Trophoblast cell (in vitro differentiated cells and primary cell): ENCODE data around the gene LAMA5.

ENCODE experiments used
- DNase-seq, 2 donors: peaks; one replicate each; pipeline ENCODE4 v3.0.0-alpha.2; 2016
- H2AFZ ChIP-seq: 2 replicates; pipeline ENCODE4 v1.6.1; 2013; ENCODE audit warnings: low read length, moderate library complexity, mild to moderate bottlenecking; ENCODE audit not compliant: insufficient read depth, poor library complexity
- H2AK5ac ChIP-seq: 2 replicates; pipeline ENCODE4 v1.6.1; 2013; ENCODE audit warnings: mild to moderate bottlenecking, low read length
- H2BK120ac ChIP-seq: 2 replicates; pipeline ENCODE4 v1.6.1; 2013; ENCODE audit warnings: low read length, mild to moderate bottlenecking, moderate library complexity; ENCODE audit not compliant: insufficient read depth, poor library complexity
- H2BK12ac ChIP-seq: 2 replicates; pipeline ENCODE4 v1.6.1; 2013; ENCODE audit warnings: mild to moderate bottlenecking, low read length, moderate library complexity
- H2BK5ac ChIP-seq: 2 replicates; pipeline ENCODE4 v1.6.1; 2013; ENCODE audit warnings: low read length, low read depth, moderate library complexity, mild to moderate bottlenecking; ENCODE audit not compliant: poor library complexity
- H3K14ac ChIP-seq: 2 replicates; pipeline ENCODE4 v1.6.1; 2013; ENCODE audit warnings: mild to moderate bottlenecking, low read length
- H3K18ac ChIP-seq: 2 replicates; pipeline ENCODE4 v1.6.1; 2013; ENCODE audit warnings: mild to moderate bottlenecking, low read length
- H3K23ac ChIP-seq: 2 replicates; pipeline ENCODE4 v1.6.1; 2013; ENCODE audit warnings: low read length
- H3K27ac ChIP-seq: 2 replicates; pipeline ENCODE4 v1.5.1; 2013; ENCODE audit warnings: low read depth, mild to moderate bottlenecking, inconsistent platforms, low read length, moderate library complexity
- H3K27me3 ChIP-seq: 2 replicates; pipeline ENCODE4 v1.6.1; 2013; ENCODE audit warnings: inconsistent platforms, mild to moderate bottlenecking, low read length, moderate library complexity; ENCODE audit not compliant: insufficient read depth
- H3K36me3 ChIP-seq, 2 experiments: 1 replicate in 1 of 2; 2 replicates in 1 of 2; pipeline ENCODE4 v1.6.1; 2013; ENCODE audit warnings: low read length in 2 of 2, mild to moderate bottlenecking in 2 of 2, moderate library complexity in 1 of 2; ENCODE audit not compliant: insufficient read depth in 2 of 2, control insufficient read depth in 1 of 2
- H3K4ac ChIP-seq: 2 replicates; pipeline ENCODE4 v1.6.1; 2013; ENCODE audit warnings: low read depth, mild to moderate bottlenecking, low read length, moderate library complexity
- H3K4me1 ChIP-seq, 2 experiments: 1 replicate in 1 of 2; 2 replicates in 1 of 2; pipeline ENCODE4 v1.6.1; 2013; ENCODE audit warnings: low read length in 2 of 2, mild to moderate bottlenecking in 2 of 2, moderate library complexity in 1 of 2; ENCODE audit not compliant: insufficient read depth in 2 of 2, control insufficient read depth in 1 of 2
- H3K4me2 ChIP-seq: 2 replicates; pipeline ENCODE4 v1.6.1; 2013; ENCODE audit warnings: inconsistent platforms, mild to moderate bottlenecking, low read length, moderate library complexity
- H3K4me3 ChIP-seq: 2 replicates; pipeline ENCODE4 v1.5.1; 2013; ENCODE audit warnings: mild to moderate bottlenecking, low read depth, low read length, inconsistent platforms
- H3K79me1 ChIP-seq: one replicate; pipeline ENCODE4 v1.6.1; 2013; ENCODE audit warnings: low read length
- H3K79me2 ChIP-seq: 2 replicates; pipeline ENCODE4 v1.6.1; 2013; ENCODE audit warnings: low read length, mild to moderate bottlenecking; ENCODE audit not compliant: control insufficient read depth, insufficient read depth, poor library complexity
- H3K9ac ChIP-seq: 2 replicates; pipeline ENCODE4 v1.6.1; 2013; ENCODE audit warnings: mild to moderate bottlenecking, low read length
- H3K9me3 ChIP-seq: 2 replicates; pipeline ENCODE4 v1.6.1; 2013; ENCODE audit warnings: low read depth, mild to moderate bottlenecking, control low read depth, inconsistent platforms, low read length; ENCODE audit not compliant: insufficient read depth
- H4K12ac ChIP-seq: 2 replicates; pipeline ENCODE4 v1.6.1; 2013; ENCODE audit warnings: low read depth, mild to moderate bottlenecking, low read length, moderate library complexity
- H4K8ac ChIP-seq: 2 replicates; pipeline ENCODE4 v1.6.1; 2013; ENCODE audit warnings: low read depth, mild to moderate bottlenecking, low read length, moderate library complexity
- H4K91ac ChIP-seq: one replicate; pipeline ENCODE4 v1.6.1; 2013; ENCODE audit warnings: low read depth, mild to moderate bottlenecking, low read length, moderate library complexity
- WGBS: extraction: QIAGEN DNeasy Blood & Tissue Kit; methylation state at CpG from one replicate; pipeline ENCODE4 v1.1.7; 2013; ENCODE audit warnings: missing lambda C conversion rate; ENCODE audit not compliant: insufficient read length, insufficient coverage; ENCODE audit errors: extremely low coverage; 5-methylcytosine and 5-hydroxymethylcytosine counted together

LAMA5 gene

GRCh38 chr20:62301111-62301668 is 65.9 kb downstream of the LAMA5 start:
- no peak overlapping the region for H3K9ac ChIP-seq
- no peak overlapping the region for H2AK5ac ChIP-seq
- H3K14ac ChIP-seq = no peak overlapping the region
- no peak overlapping the region for H2BK120ac ChIP-seq
- no peak overlapping the region for H4K12ac ChIP-seq
- H3K79me2 ChIP-seq = peaks cover 27% of the 10 kb centered on the region
- peaks cover 11% of the 10 kb centered on the region for H3K79me1 ChIP-seq
- no peak for DNase-seq
- no peak overlapping the region for H2BK5ac ChIP-seq
- H3K36me3 ChIP-seq = peaks cover 33 to 34% of the 10 kb centered on the region in 2 experiments
- H3K4me1 ChIP-seq = peaks cover 13 to 20% of the 10 kb centered on the region in 2 experiments
- peaks cover 7% of the 10 kb centered on the region for H3K9me3 ChIP-seq
- no peak overlapping the region for H3K4ac ChIP-seq
- no peak overlapping the region for H3K4me2 ChIP-seq
- WGBS = no CpG with 5 or more reads among the region's 11 CpGs
- no peak overlapping the region for H2BK12ac ChIP-seq
- no peak overlapping the region for H4K8ac ChIP-seq
- H3K23ac ChIP-seq = no peak overlapping the region
- H3K4me3 ChIP-seq = no peak overlapping the region
- no peak overlapping the region for H2AFZ ChIP-seq
- H3K27me3 ChIP-seq = no peaks in the 10 kb centered on the region
- no peak overlapping the region for H3K27ac ChIP-seq
- H3K18ac ChIP-seq = no peak overlapping the region
- no peak overlapping the region for H4K91ac ChIP-seq

GRCh38 chr20:62300319-62300718 is 66.8 kb downstream of the LAMA5 start:
- no CpG with 5 or more reads among the region's 11 CpGs for WGBS
- Histone ChIP-seq H3K4me2 (no peak overlapping the region), H4K91ac (no peak overlapping the region), H3K18ac (no peak overlapping the region), H2BK12ac (no peak overlapping the region), H2BK120ac (no peak overlapping the region), H3K23ac (no peak overlapping the region), H3K79me2 (peaks cover 24% of the 10 kb centered on the region), H2BK5ac (no peak overlapping the region), H3K27me3 (no peaks in the 10 kb centered on the region), H3K4ac (no peak overlapping the region), H3K27ac (no peak overlapping the region), H4K8ac (no peak overlapping the region), H3K4me1 (peaks cover 13 to 20% of the 10 kb centered on the region in 2 experiments), H2AK5ac (no peak overlapping the region), H3K79me1 (peaks cover 11% of the 10 kb centered on the region), H4K12ac (no peak overlapping the region), H3K9me3 (peaks cover 7% of the 10 kb centered on the region), H3K4me3 (no peak overlapping the region), H2AFZ (no peak overlapping the region), H3K36me3 (peaks cover 32 to 34% of the 10 kb centered on the region in 2 experiments), H3K9ac (no peak overlapping the region), H3K14ac (no peak overlapping the region)
- no peak for DNase-seq

- Histone ChIP-seq H3K27me3 (no peaks in the 10 kb centered on the region), H3K27ac (no peak overlapping the region), H3K9me3 (peaks cover 9% of the 10 kb centered on the region), H3K9ac (no peak overlapping the region), H3K4me3 (no peak overlapping the region), H4K8ac (no peak overlapping the region), H3K4me1 (peaks cover 13 to 20% of the 10 kb centered on the region in 2 experiments), H3K36me3 (peaks cover 30 to 32% of the 10 kb centered on the region in 2 experiments), H4K91ac (no peak overlapping the region), H3K79me1 (peaks cover 11% of the 10 kb centered on the region), H3K23ac (no peak overlapping the region), H2AFZ (no peak overlapping the region), H3K4ac (no peak overlapping the region), H2AK5ac (no peak overlapping the region), H3K18ac (no peak overlapping the region), H2BK5ac (no peak overlapping the region), H2BK120ac (no peak overlapping the region), H3K79me2 (peaks cover 20% of the 10 kb centered on the region), H3K4me2 (no peak overlapping the region), H3K14ac (no peak overlapping the region), H2BK12ac (no peak overlapping the region), H4K12ac (no peak overlapping the region)
- DNase-seq = no peak
- WGBS = no CpG with 5 or more reads among the region's 12 CpGs
Observed at GRCh38 chr20:62299666-62300236, 67.4 kb downstream of the LAMA5 start.

GRCh38 chr20:62298577-62299249 is 68.4 kb downstream of the LAMA5 start:
- Histone ChIP-seq H2BK5ac (no peak overlapping the region), H4K12ac (no peak overlapping the region), H3K79me1 (peaks cover 11% of the 10 kb centered on the region), H3K4me3 (no peak overlapping the region), H3K27me3 (no peaks in the 10 kb centered on the region), H3K9ac (no peak overlapping the region), H2BK12ac (no peak overlapping the region), H3K23ac (no peak overlapping the region), H3K4me1 (peaks cover 8 to 11% of the 10 kb centered on the region in 2 experiments), H3K9me3 (peaks cover 7% of the 10 kb centered on the region), H3K27ac (no peak overlapping the region), H4K8ac (no peak overlapping the region), H3K18ac (no peak overlapping the region), H3K4ac (no peak overlapping the region), H2AK5ac (no peak overlapping the region), H4K91ac (no peak overlapping the region), H3K14ac (no peak overlapping the region), H3K4me2 (no peak overlapping the region), H2BK120ac (no peak overlapping the region), H2AFZ (no peak overlapping the region), H3K36me3 (peaks cover 24 to 31% of the 10 kb centered on the region in 2 experiments), H3K79me2 (peaks cover 9% of the 10 kb centered on the region)
- no peak for DNase-seq
- WGBS = no CpG with 5 or more reads among the region's 33 CpGs
